ENCODE data around the gene KDM2B.

The KDM2B gene

GRCh38 chr12:121438905-121439304 lies 141.9 kb downstream of the KDM2B start:
- DNase-seq (ENCODE audit: low read depth), result no peak
- H3K4me3 ChIP-seq (ENCODE audit: low read depth, low read length), result no peak overlapping the region
- TF ChIP-seq, protein P1, sequence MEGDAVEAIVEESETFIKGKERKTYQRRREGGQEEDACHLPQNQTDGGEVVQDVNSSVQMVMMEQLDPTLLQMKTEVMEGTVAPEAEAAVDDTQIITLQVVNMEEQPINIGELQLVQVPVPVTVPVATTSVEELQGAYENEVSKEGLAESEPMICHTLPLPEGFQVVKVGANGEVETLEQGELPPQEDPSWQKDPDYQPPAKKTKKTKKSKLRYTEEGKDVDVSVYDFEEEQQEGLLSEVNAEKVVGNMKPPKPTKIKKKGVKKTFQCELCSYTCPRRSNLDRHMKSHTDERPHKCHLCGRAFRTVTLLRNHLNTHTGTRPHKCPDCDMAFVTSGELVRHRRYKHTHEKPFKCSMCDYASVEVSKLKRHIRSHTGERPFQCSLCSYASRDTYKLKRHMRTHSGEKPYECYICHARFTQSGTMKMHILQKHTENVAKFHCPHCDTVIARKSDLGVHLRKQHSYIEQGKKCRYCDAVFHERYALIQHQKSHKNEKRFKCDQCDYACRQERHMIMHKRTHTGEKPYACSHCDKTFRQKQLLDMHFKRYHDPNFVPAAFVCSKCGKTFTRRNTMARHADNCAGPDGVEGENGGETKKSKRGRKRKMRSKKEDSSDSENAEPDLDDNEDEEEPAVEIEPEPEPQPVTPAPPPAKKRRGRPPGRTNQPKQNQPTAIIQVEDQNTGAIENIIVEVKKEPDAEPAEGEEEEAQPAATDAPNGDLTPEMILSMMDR (IDR thresholded peaks at IDR 0.05; ENCODE audit: low read depth, low read length), result no peak
- TF ChIP-seq POLR2A (IDR thresholded peaks at IDR 0.05; ENCODE audit: extremely low read depth, insufficient read length), result no peak
- TF ChIP-seq, protein P2, sequence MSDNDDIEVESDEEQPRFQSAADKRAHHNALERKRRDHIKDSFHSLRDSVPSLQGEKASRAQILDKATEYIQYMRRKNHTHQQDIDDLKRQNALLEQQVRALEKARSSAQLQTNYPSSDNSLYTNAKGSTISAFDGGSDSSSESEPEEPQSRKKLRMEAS (IDR thresholded peaks at IDR 0.05; ENCODE audit: low read depth, low read length), result no peak
- TF ChIP-seq MYC (IDR thresholded peaks at IDR 0.05; ENCODE audit: low read depth, low read length), result no peak

DNA sequence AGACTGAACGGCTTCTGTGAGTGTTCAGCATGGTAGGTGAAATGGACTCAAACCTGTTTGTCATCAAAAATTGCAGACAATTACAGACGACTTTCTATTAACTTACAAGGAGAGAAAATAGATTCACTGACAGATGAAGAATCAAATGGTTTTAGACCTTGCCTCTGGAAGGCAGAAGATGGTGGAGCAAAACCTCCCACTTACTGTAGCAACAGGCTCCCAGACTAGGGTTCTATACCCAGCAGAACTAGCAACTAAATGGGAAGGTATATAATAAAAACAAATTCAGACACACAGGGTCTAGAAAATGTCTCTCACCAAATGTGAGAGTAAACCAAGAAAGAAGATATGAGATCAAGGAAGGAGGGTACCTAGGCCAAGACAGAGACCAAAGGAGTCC lies 144.1 kb downstream of the KDM2B start:
- TF ChIP-seq MYC (IDR thresholded peaks at IDR 0.05; ENCODE audit: low read depth, low read length) (no peak), POLR2A (IDR thresholded peaks at IDR 0.05; ENCODE audit: extremely low read depth, insufficient read length) (no peak)
- TF ChIP-seq, protein P1 (IDR thresholded peaks at IDR 0.05; ENCODE audit: low read depth, low read length), result no peak
- TF ChIP-seq, protein P2 (IDR thresholded peaks at IDR 0.05; ENCODE audit: low read depth, low read length), result no peak
- no peak overlapping the region for H3K4me3 ChIP-seq (ENCODE audit: low read depth, low read length)

GRCh38 chr12:121432740-121433480 lies 147.9 kb downstream of the KDM2B start:
- no peak for DNase-seq (ENCODE audit: low read depth)
- H3K4me3 ChIP-seq (ENCODE audit: low read depth, low read length), result no peak overlapping the region
- TF ChIP-seq, protein P2 (IDR thresholded peaks at IDR 0.05; ENCODE audit: low read depth, low read length), result no peak
- TF ChIP-seq MYC (IDR thresholded peaks at IDR 0.05; ENCODE audit: low read depth, low read length), result no peak
- TF ChIP-seq POLR2A (IDR thresholded peaks at IDR 0.05; ENCODE audit: extremely low read depth, insufficient read length), result no peak

More for the DNA sequence above, 144.1 kb downstream of the KDM2B start:
- no peak for DNase-seq (ENCODE audit: low read depth)

- no peak overlapping the region for H3K4me3 ChIP-seq (ENCODE audit: low read depth, low read length)
- TF ChIP-seq, protein P2 (IDR thresholded peaks at IDR 0.05; ENCODE audit: low read depth, low read length), result no peak
- TF ChIP-seq, protein P1 (IDR thresholded peaks at IDR 0.05; ENCODE audit: low read depth, low read length), result no peak
- TF ChIP-seq MYC (IDR thresholded peaks at IDR 0.05; ENCODE audit: low read depth, low read length) (no peak), POLR2A (IDR thresholded peaks at IDR 0.05; ENCODE audit: extremely low read depth, insufficient read length) (no peak)
- no peak for DNase-seq (ENCODE audit: low read depth)
These were observed 149.9 kb downstream of the KDM2B start for GRCh38 chr12:121430833-121431415.

DNA sequence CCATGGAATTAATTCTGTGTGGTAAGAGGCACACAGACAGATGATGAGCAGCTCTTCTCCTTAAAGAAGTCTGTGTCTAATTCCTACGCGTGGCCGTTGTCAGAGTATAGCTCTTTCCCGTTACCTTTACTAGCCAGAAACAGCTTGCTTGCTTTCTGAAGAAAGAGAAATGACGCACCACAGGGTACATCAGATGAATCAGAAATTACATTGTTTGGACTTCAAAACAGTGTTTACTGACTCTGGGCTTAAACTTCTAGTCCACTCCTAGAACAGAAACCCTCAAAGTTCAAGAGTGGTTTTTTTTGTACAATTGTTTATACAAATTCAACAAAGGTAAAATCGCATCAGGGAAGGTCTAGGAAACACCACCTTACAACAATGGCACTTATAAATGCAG lies 151.9 kb downstream of the KDM2B start:
- no peak for DNase-seq (ENCODE audit: low read depth)
- no peak overlapping the region for H3K4me3 ChIP-seq (ENCODE audit: low read depth, low read length)
- TF ChIP-seq, protein P2 (IDR thresholded peaks at IDR 0.05; ENCODE audit: low read depth, low read length), result no peak
- peak; percentile 14 for TF ChIP-seq POLR2A (IDR thresholded peaks at IDR 0.05; ENCODE audit: extremely low read depth, insufficient read length)

DNA sequence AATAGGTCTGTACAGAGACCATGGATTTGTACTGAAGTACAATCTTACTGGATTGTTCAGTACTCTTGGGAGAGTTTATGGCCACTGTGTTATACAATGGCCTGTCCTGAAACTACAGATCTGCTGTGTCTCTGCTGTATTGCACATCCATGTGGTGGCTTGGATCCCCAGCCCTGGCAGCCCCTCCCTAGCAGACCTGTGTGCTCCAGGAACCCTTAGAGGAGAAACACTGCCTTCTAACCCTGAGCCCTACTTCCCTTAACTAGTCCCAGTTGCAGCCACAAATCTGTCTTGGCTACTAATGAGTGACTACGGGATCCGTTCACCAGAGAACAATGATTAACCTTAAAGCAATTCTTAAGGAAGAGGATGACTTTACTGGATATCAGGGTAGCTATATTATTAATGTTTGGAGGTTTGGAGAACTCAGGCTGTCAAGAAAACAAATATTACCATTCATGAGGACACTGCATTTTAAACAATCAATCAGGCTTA lies 153.2 kb downstream of the KDM2B start:
- no peak for TF ChIP-seq POLR2A (IDR thresholded peaks at IDR 0.05; ENCODE audit: extremely low read depth, insufficient read length)
- TF ChIP-seq, protein P2 (IDR thresholded peaks at IDR 0.05; ENCODE audit: low read depth, low read length), result no peak
- TF ChIP-seq MYC (IDR thresholded peaks at IDR 0.05; ENCODE audit: low read depth, low read length), result no peak
- TF ChIP-seq, protein P1 (IDR thresholded peaks at IDR 0.05; ENCODE audit: low read depth, low read length), result no peak
- peak; percentile 73 for DNase-seq (ENCODE audit: low read depth)
- H3K4me3 ChIP-seq (ENCODE audit: low read depth, low read length), result no peak overlapping the region

All from NB4 (cell line).